ENCODE results near the gene MRPL3. TPM values are rescaled to one million over a fixed set of nuclear protein-coding genes. Genes with fewer than 3 reads are reported as not detected.
A peak's percentile ranks its signal among the peaks of the same experiment; 100 is the strongest.

MRPL3 gene
- total RNA-seq, 1 experiment from 2014 or later: 137 TPM

GRCh38 chr3:131544557-131544956 lies 41.8 kb upstream of the MRPL3 start:
- BruUV-seq (replicated peaks): no TSS peak
- ChIA-PET CTCF (no interaction called here), POLR2A (ENCODE audit: low non-redundant PET) (no interaction called here)

GRCh38 chr3:131543714-131544113 lies 40.9 kb upstream of the MRPL3 start:
- DNase-seq (ENCODE audit: low spot score): peak; percentile 12
- H3K27me3 ChIP-seq (replicated peaks; ENCODE audit: insufficient read depth, low read depth, low read length, poor library complexity): peaks cover 2% of the 10 kb centered on the region
- H3K9me3 ChIP-seq (ENCODE audit: low read depth, low read length, poor library complexity, severe bottlenecking): no peaks in the 10 kb centered on the region
- ChIA-PET CTCF (no interaction called here), POLR2A (ENCODE audit: low non-redundant PET) (no interaction called here)
- intact Hi-C loops (cut with micrococcal nuclease; ENCODE audit: unreplicated experiment): no loop called here
- BruUV-seq (replicated peaks): no TSS peak
- H3K4me1 ChIP-seq (ENCODE audit: insufficient read depth, low read length, poor library complexity, severe bottlenecking): no peaks in the 10 kb centered on the region
- no peak overlapping the region for H3K4me3 ChIP-seq (ENCODE audit: low read depth, low read length, poor library complexity, severe bottlenecking)
- TF ChIP-seq EZH2 (IDR thresholded peaks at IDR 0.05; ENCODE audit: borderline replicate concordance, low read depth, low read length, poor library complexity, severe bottlenecking) (no peak), CTCF (conservative IDR thresholded peaks at IDR 0.05; ENCODE audit: low read depth, low read length) (no peak)
- H3K36me3 ChIP-seq (ENCODE audit: insufficient read depth, low read length, poor library complexity, severe bottlenecking): no peaks in the 10 kb centered on the region
- no peak overlapping the region for H3K27ac ChIP-seq (ENCODE audit: low read depth, low read length, poor library complexity, severe bottlenecking)

More at GRCh38 chr3:131544557-131544956, 41.8 kb upstream of the MRPL3 start:
- Histone ChIP-seq H3K36me3 (ENCODE audit: insufficient read depth, low read length, poor library complexity, severe bottlenecking) (no peaks in the 10 kb centered on the region), H3K9me3 (ENCODE audit: low read depth, low read length, poor library complexity, severe bottlenecking) (no peaks in the 10 kb centered on the region), H3K4me3 (ENCODE audit: low read depth, low read length, poor library complexity, severe bottlenecking) (no peak overlapping the region), H3K27me3 (replicated peaks; ENCODE audit: insufficient read depth, low read depth, low read length, poor library complexity) (no peaks in the 10 kb centered on the region), H3K27ac (ENCODE audit: low read depth, low read length, poor library complexity, severe bottlenecking) (no peak overlapping the region), H3K4me1 (ENCODE audit: insufficient read depth, low read length, poor library complexity, severe bottlenecking) (no peaks in the 10 kb centered on the region)
- intact Hi-C loops (cut with micrococcal nuclease; ENCODE audit: unreplicated experiment): no loop called here
- TF ChIP-seq CTCF (conservative IDR thresholded peaks at IDR 0.05; ENCODE audit: low read depth, low read length): no peak
- DNase-seq (ENCODE audit: low spot score): no peak

- H3K27me3 ChIP-seq (replicated peaks; ENCODE audit: insufficient read depth, low read depth, low read length, poor library complexity): peaks cover 6% of the 10 kb centered on the region
- intact Hi-C loops (cut with micrococcal nuclease; ENCODE audit: unreplicated experiment): no loop called here
- ChIA-PET POLR2A (ENCODE audit: low non-redundant PET) (no interaction called here), CTCF (no interaction called here)
- no peaks in the 10 kb centered on the region for H3K9me3 ChIP-seq (ENCODE audit: low read depth, low read length, poor library complexity, severe bottlenecking)
- no peaks in the 10 kb centered on the region for H3K36me3 ChIP-seq (ENCODE audit: insufficient read depth, low read length, poor library complexity, severe bottlenecking)
- DNase-seq (ENCODE audit: low spot score): no peak
- no peak overlapping the region for H3K4me3 ChIP-seq (ENCODE audit: low read depth, low read length, poor library complexity, severe bottlenecking)
- no TSS peak for BruUV-seq (replicated peaks)
- TF ChIP-seq EZH2 (IDR thresholded peaks at IDR 0.05; ENCODE audit: borderline replicate concordance, low read depth, low read length, poor library complexity, severe bottlenecking): no peak
- TF ChIP-seq CTCF (conservative IDR thresholded peaks at IDR 0.05; ENCODE audit: low read depth, low read length): no peak
- H3K4me1 ChIP-seq (ENCODE audit: insufficient read depth, low read length, poor library complexity, severe bottlenecking): no peaks in the 10 kb centered on the region
- H3K27ac ChIP-seq (ENCODE audit: low read depth, low read length, poor library complexity, severe bottlenecking): no peak overlapping the region
These were observed 38.5 kb upstream of the MRPL3 start for GRCh38 chr3:131541288-131541687.
